Left kidney (tissue), 2 donors: ENCODE measurements around the gene LAMC3. TPM values are rescaled to one million over a fixed set of nuclear protein-coding genes. Genes with fewer than 3 reads are reported as not detected.
A peak's percentile ranks its signal among the peaks of the same experiment; 100 is the strongest.

ENCODE experiments used
- DNase-seq: peaks from one replicate; pipeline ENCODE4 v3.0.0-alpha.2; 2013
- polyA plus RNA-seq: library from polyadenylated mRNA; unstranded; fragments of 120-200 nt; gene quantifications from one replicate; pipeline ENCODE4 v1.2.1, GENCODE V29; 2013; ENCODE audit not compliant: insufficient read length

The LAMC3 gene
- polyA plus RNA-seq, 1 donor, result 22.8 TPM

DNA sequence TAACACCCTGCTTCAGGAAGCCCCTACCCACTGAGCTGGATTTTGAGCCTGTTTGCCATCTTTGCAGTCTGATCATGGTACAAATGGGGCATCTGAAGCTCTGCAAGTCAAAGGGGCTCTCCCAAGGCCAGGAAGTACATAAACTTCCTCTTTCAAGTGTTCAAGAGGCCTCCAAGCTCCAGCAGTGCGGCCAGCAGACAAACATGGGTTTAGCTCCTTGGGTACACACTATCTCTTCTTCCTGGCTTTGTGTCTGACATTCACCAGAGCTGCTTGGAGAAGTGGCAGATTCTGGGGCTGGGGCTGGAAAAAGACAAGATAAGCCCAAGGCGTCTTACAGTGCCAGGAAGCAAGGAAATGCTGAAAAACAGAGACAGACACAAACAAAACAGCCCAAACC lies 34.1 kb downstream of the LAMC3 start:
- no peak for DNase-seq

GRCh38 chr9:131043646-131044045 lies 34.7 kb downstream of the LAMC3 start:
- no peak for DNase-seq

DNA sequence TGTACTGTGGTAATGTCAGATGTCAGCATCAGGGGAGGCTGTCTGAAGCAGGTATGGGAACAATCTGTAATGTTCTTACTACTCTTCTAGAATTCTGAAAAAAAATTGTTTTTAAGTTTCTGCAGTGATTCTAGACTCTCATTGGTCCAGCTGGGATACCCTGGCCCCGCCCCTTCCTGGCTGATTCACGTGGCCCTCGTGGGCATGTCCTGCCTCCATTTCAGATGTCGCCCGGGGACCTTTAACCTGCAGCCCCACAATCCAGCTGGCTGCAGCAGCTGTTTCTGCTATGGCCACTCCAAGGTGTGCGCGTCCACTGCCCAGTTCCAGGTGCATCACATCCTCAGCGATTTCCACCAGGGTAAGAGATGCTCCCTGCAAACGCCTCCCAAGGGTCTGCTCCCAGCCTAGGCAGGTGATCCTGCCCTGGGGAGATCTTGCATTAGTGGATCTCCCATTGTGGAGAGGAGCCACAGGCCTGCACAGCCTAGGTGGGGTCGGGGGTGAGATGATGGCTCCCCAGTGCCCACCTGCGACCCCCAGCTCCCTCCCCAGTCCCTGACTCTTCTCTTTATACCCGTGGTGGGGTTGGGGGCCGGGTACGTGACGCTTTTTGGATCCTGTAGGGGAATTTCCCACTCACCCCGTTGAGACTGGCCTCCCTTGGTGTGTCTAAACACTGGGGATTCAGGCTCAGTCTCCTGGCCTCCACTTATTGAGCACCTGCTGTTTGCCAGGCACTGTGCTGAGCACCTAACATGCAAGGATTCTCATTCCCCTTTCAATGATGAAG lies 36.5 kb downstream of the LAMC3 start:
- DNase-seq, result no peak

DNA sequence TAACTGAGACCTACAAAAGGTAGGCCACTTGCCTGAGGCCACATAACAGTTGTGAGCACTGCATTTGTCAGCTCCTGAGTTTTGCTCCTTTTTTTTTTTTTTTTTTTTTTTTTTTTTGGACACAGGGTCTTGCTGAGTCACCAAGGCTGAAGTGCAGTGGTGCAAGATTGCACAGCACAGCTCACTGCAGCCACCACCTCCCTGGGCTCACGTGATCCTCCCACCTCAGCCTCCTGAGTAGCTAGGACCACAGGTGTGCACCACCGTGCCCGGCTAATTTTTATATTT lies 37.1 kb downstream of the LAMC3 start:
- DNase-seq, result no peak

GRCh38 chr9:131046581-131047202 lies 37.7 kb downstream of the LAMC3 start:
- peak; percentile 64 for DNase-seq

- no peak for DNase-seq
Observed at GRCh38 chr9:131048332-131048731, 39.4 kb downstream of the LAMC3 start.

GRCh38 chr9:131048820-131049219 lies 39.8 kb downstream of the LAMC3 start:
- DNase-seq, result no peak

- DNase-seq, result no peak
Observed at GRCh38 chr9:131049829-131050715, 41.1 kb downstream of the LAMC3 start.

DNA sequence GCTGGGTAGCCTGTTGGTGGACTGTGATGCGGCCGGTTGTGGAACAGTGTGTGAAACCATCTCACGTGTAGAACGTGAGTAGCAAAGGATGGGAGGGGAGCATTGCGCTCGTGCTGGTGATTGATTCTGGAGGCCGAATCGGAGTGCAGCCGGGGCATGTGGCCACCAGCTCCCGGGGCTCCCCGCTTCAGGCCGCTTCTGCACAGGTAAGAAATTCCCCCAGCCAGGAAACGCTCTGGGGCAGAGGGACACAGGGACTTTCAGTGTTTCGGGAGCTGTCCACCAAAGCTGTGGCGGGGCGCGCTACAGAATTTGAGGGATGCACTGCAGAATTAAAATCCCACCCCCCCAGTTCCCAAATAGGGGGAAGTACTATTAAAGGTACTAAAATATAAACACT lies 41.9 kb downstream of the LAMC3 start:
- DNase-seq, result no peak

GRCh38 chr9:131051592-131052517 lies 42.9 kb downstream of the LAMC3 start:
- DNase-seq, result no peak

GRCh38 chr9:131053896-131054295 lies 44.9 kb downstream of the LAMC3 start:
- DNase-seq, result no peak

DNA sequence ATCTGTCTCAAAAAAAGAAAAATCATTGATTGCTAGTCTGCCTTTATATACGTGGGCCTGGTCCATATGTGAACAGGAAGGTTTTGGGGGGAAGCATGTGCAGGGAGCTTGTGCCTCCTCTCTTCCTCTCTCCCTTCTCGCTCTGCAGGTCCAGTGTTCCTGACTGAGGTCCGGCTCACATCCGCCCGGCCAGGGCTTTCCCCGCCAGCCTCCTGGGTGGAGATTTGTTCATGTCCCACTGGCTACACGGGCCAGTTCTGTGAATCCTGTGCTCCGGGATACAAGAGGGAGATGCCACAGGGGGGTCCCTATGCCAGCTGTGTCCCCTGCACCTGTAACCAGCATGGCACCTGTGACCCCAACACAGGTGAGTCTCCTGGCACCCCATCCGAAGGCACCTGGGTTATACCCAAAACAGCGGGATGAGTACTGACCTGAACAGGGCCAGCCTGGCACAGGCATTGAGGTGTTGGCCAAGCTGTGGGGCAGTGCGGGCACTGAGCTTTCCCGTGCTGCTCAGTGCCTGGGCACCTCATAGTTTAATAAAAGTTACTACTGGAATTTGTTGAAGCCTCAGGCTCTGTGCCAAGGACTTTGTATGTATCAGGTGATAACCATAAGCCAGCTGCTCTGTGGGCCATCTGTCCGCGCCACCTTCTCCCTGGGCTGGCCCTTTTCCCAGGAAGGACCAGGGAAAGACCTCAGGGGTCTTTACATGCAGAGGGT lies 48.0 kb downstream of the LAMC3 start:
- DNase-seq, result no peak

DNA sequence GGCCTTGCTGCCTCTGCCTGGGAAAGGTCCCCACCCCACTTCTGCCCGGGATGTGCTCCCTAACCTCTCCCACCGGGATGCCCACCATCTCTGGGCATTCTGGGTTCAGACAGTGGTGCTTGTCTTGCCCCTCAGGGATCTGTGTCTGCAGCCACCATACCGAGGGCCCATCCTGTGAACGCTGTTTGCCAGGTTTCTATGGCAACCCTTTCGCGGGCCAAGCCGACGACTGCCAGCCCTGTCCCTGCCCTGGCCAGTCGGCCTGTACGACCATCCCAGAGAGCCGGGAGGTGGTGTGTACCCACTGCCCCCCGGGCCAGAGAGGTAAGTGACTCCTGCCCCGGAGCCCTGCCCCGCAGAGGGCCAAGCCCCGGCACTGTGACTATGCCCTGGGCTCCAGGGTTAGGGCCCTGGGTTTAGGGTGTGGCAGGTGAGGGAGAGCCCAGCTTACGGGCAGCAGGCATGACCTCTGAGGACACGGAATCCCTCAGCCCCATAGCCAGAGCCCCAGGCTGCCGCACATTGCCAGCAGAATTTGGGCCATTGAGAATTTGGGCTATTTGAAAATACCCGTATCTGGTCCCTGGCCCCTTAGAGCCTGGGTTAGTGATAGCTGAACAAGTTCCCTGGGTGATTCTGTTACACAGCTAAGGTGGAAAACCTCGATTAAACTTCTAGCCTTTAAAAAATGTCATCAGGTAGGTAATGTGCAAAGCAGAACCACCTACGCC lies 52.1 kb downstream of the LAMC3 start:
- no peak for DNase-seq

DNA sequence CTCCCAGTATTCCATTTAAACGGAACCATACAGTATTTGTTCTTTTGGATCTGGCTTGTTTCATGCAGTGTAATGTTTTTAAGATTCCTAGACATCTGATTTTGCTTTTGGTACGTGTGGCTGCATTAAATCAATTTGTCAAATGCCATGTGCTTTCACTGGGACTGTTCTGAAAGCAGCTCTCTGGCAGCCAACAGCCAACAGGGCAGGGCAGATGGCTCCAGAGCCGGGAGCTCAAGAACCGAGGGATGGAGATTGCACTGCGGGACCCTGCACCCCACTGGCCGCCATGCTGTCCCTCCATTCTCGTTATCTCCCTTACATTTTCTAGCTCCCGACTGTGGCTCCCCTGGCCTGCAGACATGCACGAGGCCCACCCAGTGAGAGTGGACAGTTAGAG lies 54.0 kb downstream of the LAMC3 start:
- DNase-seq, result no peak

DNA sequence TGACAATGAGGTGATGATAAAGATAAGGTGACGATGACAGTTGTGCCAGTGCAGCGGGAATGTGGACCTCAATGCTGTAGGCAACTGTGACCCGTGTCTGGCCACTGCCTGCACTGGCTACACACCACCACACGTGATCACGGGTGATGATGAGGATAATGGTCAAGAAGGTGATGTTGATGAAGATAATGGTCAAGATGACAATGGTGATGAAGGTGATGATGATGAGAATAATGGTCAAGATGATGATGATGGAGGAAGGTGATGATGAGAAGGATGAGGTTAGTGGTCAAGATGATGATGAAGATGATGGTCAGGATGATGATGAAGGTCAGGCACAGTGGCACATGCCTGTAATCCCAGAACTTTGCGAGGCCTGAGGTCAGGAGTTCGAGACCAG lies 56.6 kb downstream of the LAMC3 start:
- DNase-seq, result no peak

DNA sequence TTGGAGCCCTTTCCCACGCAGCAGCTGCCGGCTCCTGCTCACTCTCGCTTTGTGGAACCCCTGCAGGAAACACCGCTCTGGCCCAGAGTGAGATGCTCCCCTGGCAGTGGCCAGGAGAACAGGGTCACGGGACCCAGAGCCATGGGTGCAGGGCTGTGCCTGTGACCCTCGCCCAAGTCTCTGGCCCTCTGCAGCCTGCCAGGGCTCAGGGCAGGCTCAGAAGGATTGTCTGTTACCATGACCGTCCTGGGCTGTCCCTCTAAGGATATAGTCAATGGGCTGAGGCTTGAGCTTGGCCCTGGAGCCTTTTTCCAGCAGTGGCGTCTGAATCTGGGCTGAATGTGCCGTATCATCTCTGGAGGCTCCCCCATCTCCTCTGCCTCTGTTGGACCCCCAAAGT lies 58.7 kb downstream of the LAMC3 start:
- no peak for DNase-seq

- DNase-seq, result no peak
Observed at GRCh38 chr9:131068076-131068816, 59.3 kb downstream of the LAMC3 start.

DNA sequence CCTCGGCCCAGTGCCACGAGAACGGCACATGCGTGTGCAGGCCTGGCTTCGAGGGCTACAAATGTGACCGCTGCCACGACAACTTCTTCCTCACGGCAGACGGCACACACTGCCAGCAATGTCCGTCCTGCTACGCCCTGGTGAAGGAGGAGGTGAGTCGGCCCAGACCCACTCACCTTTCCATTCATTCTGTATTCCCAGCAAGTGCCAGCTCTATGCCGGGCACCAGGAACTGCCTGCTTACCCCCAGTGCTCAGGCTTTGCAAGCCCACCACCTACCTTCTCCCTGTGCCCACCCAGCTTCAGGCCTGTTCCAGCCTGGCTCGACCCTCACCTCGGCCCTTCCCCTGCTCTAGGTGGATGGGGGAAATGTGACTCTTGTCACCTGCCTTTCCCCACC lies 60.7 kb downstream of the LAMC3 start:
- DNase-seq, result no peak

DNA sequence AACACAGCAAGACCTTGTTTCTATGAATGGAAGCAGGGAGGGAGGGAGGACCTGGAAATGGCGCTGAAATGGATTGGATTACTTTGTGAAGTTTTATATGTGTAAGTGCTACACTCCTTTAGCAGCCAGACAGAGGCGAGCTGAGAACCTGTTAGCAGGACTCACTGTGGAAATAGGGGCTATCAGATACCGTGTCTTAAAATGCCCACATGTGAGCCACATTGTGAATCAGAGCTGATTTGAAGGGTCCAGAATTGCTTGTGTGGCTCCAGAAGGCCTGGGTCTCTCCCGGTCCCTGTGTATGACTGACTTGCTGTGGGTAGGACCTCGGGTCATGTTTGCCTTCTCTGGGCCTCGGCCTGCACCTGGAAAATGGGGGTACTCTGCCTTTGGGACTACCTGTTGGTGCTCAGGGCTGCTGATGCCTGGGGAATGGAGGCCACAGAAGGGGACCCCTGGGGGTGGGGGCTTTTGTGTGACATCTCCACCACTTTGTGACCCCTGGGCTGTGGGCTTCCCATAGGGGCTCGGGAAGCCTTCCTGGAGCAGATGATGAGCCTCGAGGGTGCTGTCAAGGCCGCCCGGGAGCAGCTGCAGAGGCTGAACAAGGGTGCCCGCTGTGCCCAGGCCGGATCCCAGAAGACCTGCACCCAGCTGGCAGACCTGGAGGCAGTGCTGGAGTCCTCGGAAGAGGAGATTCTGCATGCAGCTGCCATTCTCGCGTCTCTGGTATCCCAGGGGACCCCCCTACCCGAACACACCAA lies 63.3 kb downstream of the LAMC3 start:
- DNase-seq, result no peak
